NCI-H1436 treated with DMSO at 0.1 percent for 48 hours (cell line): Measurements from ENCODE around the gene CABP4.
"Not testable (repeated sequence)": the region's sequence is repeated elsewhere in the genome, so short reads cannot be mapped to it uniquely, and the experiment has no call there.

ENCODE experiments used
- DNase-seq: peaks from one replicate; lab custom pipeline; 2025; lab: John Stamatoyannopoulos, UW

CABP4 gene

GRCh38 chr11:67419325-67420049 is 35.7 kb upstream of the CABP4 start:
- DNase-seq: no peak

GRCh38 chr11:67420147-67420645 is 35.0 kb upstream of the CABP4 start:
- DNase-seq: no peak

- peak; percentile 49 for DNase-seq
Measured at GRCh38 chr11:67420646-67421429, 34.3 kb upstream of the CABP4 start.

GRCh38 chr11:67421430-67422031 is 33.6 kb upstream of the CABP4 start:
- no peak for DNase-seq

- no peak for DNase-seq
Measured at GRCh38 chr11:67422891-67423290, 32.3 kb upstream of the CABP4 start.

- DNase-seq: no peak
Measured at GRCh38 chr11:67423466-67423865, 31.7 kb upstream of the CABP4 start.

- no peak for DNase-seq
Measured at GRCh38 chr11:67423891-67424613, 31.1 kb upstream of the CABP4 start.

- DNase-seq: not testable (repeated sequence)
Measured at GRCh38 chr11:67427364-67427859, 27.7 kb upstream of the CABP4 start.

GRCh38 chr11:67428052-67429001 is 26.8 kb upstream of the CABP4 start, which contains the start of gene RPS6KB2:
Gene RPS6KB2, plus strand, starts transcription at chr11:67428494. Its CDS starts 52 bp downstream, at chr11:67428546.
- DNase-seq: peak; percentile 93

- no peak for DNase-seq
Measured at GRCh38 chr11:67429038-67429668, 26.0 kb upstream of the CABP4 start.

GRCh38 chr11:67429722-67430121 is 25.4 kb upstream of the CABP4 start:
- DNase-seq: no peak

- no peak for DNase-seq
Measured at GRCh38 chr11:67431346-67432249, 23.6 kb upstream of the CABP4 start.

- DNase-seq: no peak
Measured at GRCh38 chr11:67432655-67433349, 22.4 kb upstream of the CABP4 start.

GRCh38 chr11:67433536-67434394 is 21.4 kb upstream of the CABP4 start:
- no peak for DNase-seq

- DNase-seq: no peak
Measured at GRCh38 chr11:67434395-67434881, 20.7 kb upstream of the CABP4 start.

- DNase-seq: no peak
Measured at GRCh38 chr11:67435031-67435726, 20.0 kb upstream of the CABP4 start.
